Osteoblast (primary cell): ENCODE measurements around the gene SOX13. TPM values are rescaled to one million over a fixed set of nuclear protein-coding genes. Genes with fewer than 3 reads are reported as not detected.

Experiments
- DNase-seq: peaks from one replicate; pipeline ENCODE4 v3.0.0; 2011; ENCODE audit warnings: low spot score, mixed read lengths; ENCODE audit not compliant: insufficient read length; ENCODE audit errors: missing footprints
- H2AFZ ChIP-seq: 2 replicates; pipeline ENCODE4 v1.6.0; 2011; ENCODE audit warnings: mild to moderate bottlenecking, low read length
- H3K27ac ChIP-seq: 2 replicates; pipeline ENCODE4 v1.5.1; 2011; ENCODE audit warnings: mild to moderate bottlenecking, low read depth, low read length, moderate library complexity
- H3K27me3 ChIP-seq: 2 replicates; pipeline ENCODE4 v1.6.0; 2012; ENCODE audit warnings: mild to moderate bottlenecking, control low read depth, inconsistent platforms, low read length, moderate library complexity; ENCODE audit not compliant: insufficient read depth
- H3K36me3 ChIP-seq: 2 replicates; pipeline ENCODE4 v1.5.1; 2011; ENCODE audit warnings: mild to moderate bottlenecking, low read length, control low read depth, moderate library complexity; ENCODE audit not compliant: insufficient read depth
- H3K4me1 ChIP-seq: 2 replicates; pipeline ENCODE4 v1.5.1; 2011; ENCODE audit warnings: mild to moderate bottlenecking, low read length, control low read depth, moderate library complexity; ENCODE audit not compliant: insufficient read depth
- H3K4me2 ChIP-seq: 2 replicates; pipeline ENCODE4 v1.6.0; 2011; ENCODE audit warnings: mild to moderate bottlenecking, low read length; ENCODE audit not compliant: insufficient read depth
- H3K4me3 ChIP-seq: fragments of 200-600 bp; sonication (generic); 3 replicates; pipeline ENCODE4 v1.5.1; 2012; ENCODE audit warnings: mild to moderate bottlenecking, low read length, inconsistent platforms; ENCODE audit not compliant: insufficient read depth
- H3K79me2 ChIP-seq: 2 replicates; pipeline ENCODE4 v1.6.0; 2012; ENCODE audit warnings: mild to moderate bottlenecking, low read length, control low read depth, inconsistent platforms; ENCODE audit not compliant: insufficient read depth
- H3K9me3 ChIP-seq: 2 replicates; pipeline ENCODE4 v1.5.1; 2011; ENCODE audit warnings: low read depth, low read length, control low read depth
- H4K20me1 ChIP-seq: 2 replicates; pipeline ENCODE4 v1.6.0; 2012; ENCODE audit warnings: mild to moderate bottlenecking, low read length, control low read depth; ENCODE audit not compliant: insufficient read depth
- total RNA-seq: library from RNA; depleted of rRNA; stranded (reverse); fragments of >200 nt; gene quantifications from 2 replicates; pipeline ENCODE4 v1.2.3, GENCODE V29; 2012
- TF ChIP-seq, protein P1 (sequence below): IDR thresholded peaks from 2 replicates; pipeline ENCODE4 v1.5.1; 2011; ENCODE audit warnings: mild to moderate bottlenecking, low read depth, low read length, moderate library complexity; ENCODE audit errors: extremely low read depth

Gene SOX13
- total RNA-seq, 1 donor = 9.0 TPM

DNA sequence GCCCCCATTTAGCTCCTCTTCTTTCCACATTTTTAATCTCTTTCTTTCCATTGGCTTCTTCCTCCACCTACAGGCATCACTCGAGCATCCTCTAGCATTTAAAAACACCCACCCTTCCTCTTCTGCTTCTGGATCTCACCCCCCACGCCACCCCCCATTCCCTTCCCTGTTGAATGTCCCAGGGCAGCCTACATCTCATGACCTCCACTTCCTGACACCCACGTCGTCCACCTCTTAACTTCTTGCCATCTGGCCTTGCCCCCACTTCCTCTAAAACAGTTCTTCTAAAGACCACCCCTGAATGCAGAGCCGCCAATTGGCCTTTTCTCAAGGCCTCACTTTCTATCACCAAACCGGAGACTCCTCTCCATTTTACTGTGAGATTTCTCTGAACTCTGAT lies 85.0 kb downstream of the SOX13 start:
- H3K9me3 ChIP-seq = no peaks in the 10 kb centered on the region
- no peak overlapping the region for H3K4me3 ChIP-seq
- H2AFZ ChIP-seq = no peak overlapping the region
- no peak overlapping the region for H3K27ac ChIP-seq
- no peaks in the 10 kb centered on the region for H3K4me1 ChIP-seq
- TF ChIP-seq, protein P1, sequence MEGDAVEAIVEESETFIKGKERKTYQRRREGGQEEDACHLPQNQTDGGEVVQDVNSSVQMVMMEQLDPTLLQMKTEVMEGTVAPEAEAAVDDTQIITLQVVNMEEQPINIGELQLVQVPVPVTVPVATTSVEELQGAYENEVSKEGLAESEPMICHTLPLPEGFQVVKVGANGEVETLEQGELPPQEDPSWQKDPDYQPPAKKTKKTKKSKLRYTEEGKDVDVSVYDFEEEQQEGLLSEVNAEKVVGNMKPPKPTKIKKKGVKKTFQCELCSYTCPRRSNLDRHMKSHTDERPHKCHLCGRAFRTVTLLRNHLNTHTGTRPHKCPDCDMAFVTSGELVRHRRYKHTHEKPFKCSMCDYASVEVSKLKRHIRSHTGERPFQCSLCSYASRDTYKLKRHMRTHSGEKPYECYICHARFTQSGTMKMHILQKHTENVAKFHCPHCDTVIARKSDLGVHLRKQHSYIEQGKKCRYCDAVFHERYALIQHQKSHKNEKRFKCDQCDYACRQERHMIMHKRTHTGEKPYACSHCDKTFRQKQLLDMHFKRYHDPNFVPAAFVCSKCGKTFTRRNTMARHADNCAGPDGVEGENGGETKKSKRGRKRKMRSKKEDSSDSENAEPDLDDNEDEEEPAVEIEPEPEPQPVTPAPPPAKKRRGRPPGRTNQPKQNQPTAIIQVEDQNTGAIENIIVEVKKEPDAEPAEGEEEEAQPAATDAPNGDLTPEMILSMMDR = no peak
- H3K36me3 ChIP-seq = no peaks in the 10 kb centered on the region
- no peak overlapping the region for H3K4me2 ChIP-seq
- H4K20me1 ChIP-seq = no peaks in the 10 kb centered on the region
- no peak for DNase-seq
- H3K79me2 ChIP-seq = no peaks in the 10 kb centered on the region
- peaks cover 20% of the 10 kb centered on the region for H3K27me3 ChIP-seq

- Histone ChIP-seq H3K4me2 (no peak overlapping the region), H3K27me3 (peaks cover 4% of the 10 kb centered on the region), H3K36me3 (no peaks in the 10 kb centered on the region), H2AFZ (no peak overlapping the region), H4K20me1 (no peaks in the 10 kb centered on the region), H3K9me3 (no peaks in the 10 kb centered on the region), H3K4me3 (no peak overlapping the region), H3K4me1 (no peaks in the 10 kb centered on the region), H3K27ac (no peak overlapping the region), H3K79me2 (no peaks in the 10 kb centered on the region)
- TF ChIP-seq, protein P1 = no peak
- DNase-seq = no peak
Measured at GRCh38 chr1:204161609-204162493, 88.9 kb downstream of the SOX13 start.

GRCh38 chr1:204162494-204163074 lies 89.7 kb downstream of the SOX13 start:
- Histone ChIP-seq H3K4me1 (no peaks in the 10 kb centered on the region), H3K36me3 (no peaks in the 10 kb centered on the region), H2AFZ (no peak overlapping the region), H3K9me3 (no peaks in the 10 kb centered on the region), H3K4me2 (no peak overlapping the region), H3K4me3 (no peak overlapping the region), H3K79me2 (no peaks in the 10 kb centered on the region), H3K27me3 (peaks cover 4% of the 10 kb centered on the region), H3K27ac (no peak overlapping the region), H4K20me1 (no peaks in the 10 kb centered on the region)
- TF ChIP-seq, protein P1 = peak; percentile 99
- peak; percentile 97 for DNase-seq

DNA sequence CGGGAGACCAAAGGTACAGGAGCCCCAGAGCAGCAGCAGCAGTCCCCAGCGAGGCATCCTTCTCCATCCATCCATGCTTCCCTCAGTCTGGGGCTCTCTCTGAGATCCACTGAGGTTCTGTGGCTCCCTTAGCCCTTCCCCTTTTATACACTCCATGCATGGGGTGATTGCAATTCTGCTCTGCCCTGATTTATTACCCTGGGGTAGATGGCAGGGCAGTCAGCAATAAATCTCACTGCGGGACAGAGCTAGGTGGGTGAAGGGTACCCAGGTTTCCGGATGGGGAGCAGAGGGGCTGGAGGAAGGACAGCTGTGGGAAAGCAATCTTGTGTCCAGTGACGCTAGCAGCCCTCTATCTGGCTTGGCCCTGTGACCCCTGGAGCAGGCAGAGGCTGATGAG lies 93.3 kb downstream of the SOX13 start, which contains the start of gene REN:
Gene REN, minus strand, starts transcription at position 119 of the 400 bp plus-strand sequence. Its CDS starts 44 bp downstream, at position 75.
- no peaks in the 10 kb centered on the region for H3K4me1 ChIP-seq
- H3K4me3 ChIP-seq = no peak within 1 kb of the TSS
- H3K27ac ChIP-seq = no peak within 1 kb of the TSS
- H2AFZ ChIP-seq = no peak within 1 kb of the TSS
- no peaks in the 10 kb centered on the region for H4K20me1 ChIP-seq
- H3K27me3 ChIP-seq = peaks cover 4% of the 10 kb centered on the region
- TF ChIP-seq, protein P1 = no peak
- H3K9me3 ChIP-seq = peaks cover 5% of the 10 kb centered on the region
- no peak for DNase-seq
- H3K79me2 ChIP-seq = no peaks in the 10 kb centered on the region
- H3K4me2 ChIP-seq = no peak within 1 kb of the TSS
- no peaks in the 10 kb centered on the region for H3K36me3 ChIP-seq
